Measurements from ENCODE around the gene NABP2.

DNA sequence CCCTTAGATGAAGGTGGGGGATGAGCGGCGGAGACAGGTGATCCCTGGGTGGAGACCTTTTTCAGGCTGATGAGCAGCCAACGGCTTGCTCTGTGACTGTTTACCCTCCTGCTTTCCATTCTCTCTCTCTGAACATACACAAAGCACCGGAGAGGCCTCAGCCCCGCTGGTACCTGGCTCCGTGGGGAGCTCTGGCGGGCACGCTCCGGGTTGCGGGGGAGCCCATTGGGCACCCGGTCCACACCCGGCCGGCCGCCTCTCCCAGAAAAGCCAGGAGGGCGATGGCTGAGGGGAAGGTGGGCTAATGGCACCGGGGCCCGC lies 35.4 kb upstream of the NABP2 start:
- TF ChIP-seq, protein P1, sequence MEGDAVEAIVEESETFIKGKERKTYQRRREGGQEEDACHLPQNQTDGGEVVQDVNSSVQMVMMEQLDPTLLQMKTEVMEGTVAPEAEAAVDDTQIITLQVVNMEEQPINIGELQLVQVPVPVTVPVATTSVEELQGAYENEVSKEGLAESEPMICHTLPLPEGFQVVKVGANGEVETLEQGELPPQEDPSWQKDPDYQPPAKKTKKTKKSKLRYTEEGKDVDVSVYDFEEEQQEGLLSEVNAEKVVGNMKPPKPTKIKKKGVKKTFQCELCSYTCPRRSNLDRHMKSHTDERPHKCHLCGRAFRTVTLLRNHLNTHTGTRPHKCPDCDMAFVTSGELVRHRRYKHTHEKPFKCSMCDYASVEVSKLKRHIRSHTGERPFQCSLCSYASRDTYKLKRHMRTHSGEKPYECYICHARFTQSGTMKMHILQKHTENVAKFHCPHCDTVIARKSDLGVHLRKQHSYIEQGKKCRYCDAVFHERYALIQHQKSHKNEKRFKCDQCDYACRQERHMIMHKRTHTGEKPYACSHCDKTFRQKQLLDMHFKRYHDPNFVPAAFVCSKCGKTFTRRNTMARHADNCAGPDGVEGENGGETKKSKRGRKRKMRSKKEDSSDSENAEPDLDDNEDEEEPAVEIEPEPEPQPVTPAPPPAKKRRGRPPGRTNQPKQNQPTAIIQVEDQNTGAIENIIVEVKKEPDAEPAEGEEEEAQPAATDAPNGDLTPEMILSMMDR (conservative IDR thresholded peaks at IDR 0.05; ENCODE audit: low read depth, low read length): no peak
- TF ChIP-seq EZH2 (IDR thresholded peaks at IDR 0.05; ENCODE audit: borderline replicate concordance, low read depth, low read length, poor library complexity, severe bottlenecking): no peak

Measured in A673 (cell line).